Stimulated activated naive CD8-positive, alpha-beta T cell treated with anti-CD3 and anti-CD28 coated beads, Interleukin-15, amount 100 ng/mL, for 72 hours (primary cell): ENCODE data around the gene NBEA.
"Not testable (repeated sequence)": the region's sequence is repeated elsewhere in the genome, so short reads cannot be mapped to it uniquely, and the experiment has no call there.

Experiments
- ATAC-seq: fragments of 150-1000 bp; cut with Tn5 transposase; 2 replicates; pipeline ENCODE4 v1.10.0; 2021; ENCODE audit warnings: mild to moderate bottlenecking, moderate library complexity
- DNase-seq, 2 donors: peaks; one replicate each; pipeline ENCODE4 v3.0.0; 2021 to 2022
- H3K27ac Mint-ChIP-seq, 2 donors: one replicate each; pipeline ENCODE4 v1.8.0; 2022; ENCODE audit warnings: mild to moderate bottlenecking in 2 of 2, mixed read lengths in 2 of 2, moderate library complexity in 2 of 2
- H3K27me3 Mint-ChIP-seq: one replicate; pipeline ENCODE4 v1.8.0; 2022; ENCODE audit warnings: mixed read lengths
- H3K4me1 Mint-ChIP-seq: one replicate; pipeline ENCODE4 v1.8.0; 2022; ENCODE audit warnings: mild to moderate bottlenecking, mixed read lengths
- H3K4me3 Mint-ChIP-seq, 2 donors: one replicate each; pipeline ENCODE4 v1.8.0; 2022; ENCODE audit warnings: mild to moderate bottlenecking in 2 of 2, mixed read lengths in 2 of 2, moderate library complexity in 1 of 2
- H3K9me3 Mint-ChIP-seq, 2 donors: one replicate each; pipeline ENCODE4 v1.8.0; 2022; ENCODE audit warnings: mixed read lengths in 2 of 2

NBEA gene

DNA sequence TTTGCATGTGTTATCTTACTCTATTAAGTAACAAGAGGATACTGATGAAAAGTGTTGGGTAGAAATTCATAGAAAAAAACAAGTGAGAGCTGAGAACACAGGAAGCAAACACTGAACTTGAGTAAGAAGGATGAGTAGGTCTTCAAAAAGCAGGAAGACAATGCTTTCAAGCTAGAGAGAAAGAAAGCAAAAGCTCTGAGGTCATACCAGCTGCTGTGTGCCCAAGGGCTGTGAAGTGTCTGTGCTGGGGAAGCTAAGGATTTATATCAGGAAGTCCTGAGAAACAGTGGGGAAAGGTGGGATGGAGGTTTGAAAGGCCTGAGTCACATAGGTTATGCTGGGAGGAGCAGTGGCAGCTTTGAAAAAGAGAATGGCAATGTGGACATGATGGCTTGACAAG, 679.9 kb downstream of the NBEA start:
- Mint-ChIP-seq H3K27me3 (no peaks in the 10 kb centered on the region), H3K9me3 (no peaks in the 10 kb centered on the region), H3K4me3 (no peak overlapping the region), H3K27ac (peak overlapping the region in 1 of 2 donors; percentile 22), H3K4me1 (peaks cover 11% of the 10 kb centered on the region)
- DNase-seq = no peak
- no peak for ATAC-seq

DNA sequence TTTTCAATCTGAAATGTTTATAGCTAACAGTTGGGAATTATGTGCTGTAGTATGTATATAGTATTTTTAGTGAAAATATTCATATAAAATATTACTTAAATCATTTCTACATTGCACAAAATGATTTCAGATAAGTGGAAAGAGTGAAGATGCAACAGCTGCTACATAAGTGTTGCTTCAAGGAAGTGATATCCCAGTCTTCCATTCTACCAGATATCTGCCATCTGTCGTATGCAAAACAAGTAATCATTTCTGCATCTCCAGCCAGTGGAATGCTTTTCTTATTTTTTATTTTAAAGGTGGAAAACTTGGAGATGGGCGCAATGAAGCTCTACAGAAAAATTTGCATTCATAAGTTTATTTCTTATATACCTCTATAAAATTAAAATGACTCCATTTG, 687.0 kb downstream of the NBEA start:
- ATAC-seq (no peak), DNase-seq (no peak)
- H3K4me3 Mint-ChIP-seq = no peak overlapping the region
- no peak overlapping the region for H3K27ac Mint-ChIP-seq
- H3K27me3 Mint-ChIP-seq = no peaks in the 10 kb centered on the region
- no peaks in the 10 kb centered on the region for H3K9me3 Mint-ChIP-seq
- H3K4me1 Mint-ChIP-seq = no peaks in the 10 kb centered on the region

DNA sequence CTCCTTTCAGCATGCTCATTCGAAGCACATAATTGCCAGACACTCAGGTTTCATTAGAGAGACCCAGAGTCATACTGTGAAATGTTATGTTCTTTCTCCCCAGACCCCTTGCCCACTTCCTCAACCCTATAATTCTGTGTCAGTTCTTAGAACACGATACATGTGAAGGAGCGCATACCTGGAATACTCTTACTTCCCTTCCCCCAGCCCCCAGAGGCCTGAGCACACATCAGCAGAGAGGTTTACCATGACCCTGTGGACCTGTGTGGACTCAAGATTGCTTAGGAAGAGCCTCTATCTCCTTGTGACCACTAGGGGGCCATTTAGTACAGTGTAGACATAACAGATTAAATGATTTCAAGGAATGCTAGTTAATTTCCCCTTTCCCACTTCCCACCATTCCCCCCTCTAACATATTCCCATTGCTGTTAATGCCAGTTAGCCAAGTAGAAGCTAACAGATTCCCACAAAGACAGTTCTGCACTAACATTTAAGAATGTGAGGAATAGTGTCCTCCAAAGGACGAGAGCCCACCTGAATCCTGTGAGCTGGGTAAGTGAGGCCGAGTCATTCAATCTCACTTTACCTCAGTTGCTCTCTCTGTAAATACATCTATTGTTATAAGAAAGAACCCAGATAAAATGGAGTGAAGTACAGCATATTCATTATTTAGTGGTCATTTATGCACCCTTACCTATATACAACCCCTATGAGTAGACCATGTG, 688.6 kb downstream of the NBEA start:
- DNase-seq (no peak), ATAC-seq (peak; percentile 65)
- Mint-ChIP-seq H3K9me3 (no peaks in the 10 kb centered on the region), H3K27ac (no peak overlapping the region), H3K4me3 (no peak overlapping the region), H3K4me1 (no peaks in the 10 kb centered on the region), H3K27me3 (no peaks in the 10 kb centered on the region)

DNA sequence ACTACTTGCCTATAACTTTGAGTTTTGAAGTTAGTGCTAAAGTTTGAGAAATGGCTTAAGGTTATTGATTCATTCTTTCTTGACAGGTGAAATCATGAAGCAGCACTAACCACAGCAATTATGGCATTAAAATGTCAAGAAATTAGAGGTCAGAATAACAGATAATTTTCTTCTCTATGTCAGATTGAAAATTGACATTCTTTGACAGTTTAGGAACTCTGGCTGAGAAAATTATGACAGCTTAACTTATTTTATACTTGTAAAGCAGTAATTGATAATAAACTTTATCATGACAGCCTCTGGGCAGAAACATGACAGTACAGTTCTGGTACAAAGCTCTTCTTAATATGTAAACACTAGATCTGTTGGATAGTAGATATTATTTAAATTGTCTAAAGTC, 689.6 kb downstream of the NBEA start:
- H3K9me3 Mint-ChIP-seq = no peaks in the 10 kb centered on the region
- H3K4me1 Mint-ChIP-seq = no peaks in the 10 kb centered on the region
- no peaks in the 10 kb centered on the region for H3K27me3 Mint-ChIP-seq
- no peak for DNase-seq
- no peak for ATAC-seq
- no peak overlapping the region for H3K27ac Mint-ChIP-seq
- H3K4me3 Mint-ChIP-seq = no peak overlapping the region

DNA sequence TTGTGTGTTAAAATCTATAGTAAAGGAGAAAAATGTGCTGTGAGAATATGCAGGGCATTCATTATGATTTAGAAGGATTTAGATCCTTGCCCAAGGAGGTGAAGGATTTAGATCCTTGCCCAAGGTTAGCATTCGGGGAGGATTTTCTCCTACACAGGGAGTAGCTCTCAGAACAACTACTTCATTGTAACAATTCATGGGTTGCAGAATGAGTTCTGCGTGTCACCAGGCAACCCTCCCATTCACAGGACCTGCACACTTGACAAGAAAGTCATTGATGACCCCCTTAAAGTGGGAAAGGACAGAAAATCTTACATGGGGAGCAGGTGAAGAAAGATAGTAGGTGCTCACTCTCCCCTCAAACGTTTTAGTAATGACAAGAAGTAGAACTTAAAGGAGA, 701.6 kb downstream of the NBEA start:
- DNase-seq (no peak), ATAC-seq (no peak)
- Mint-ChIP-seq H3K27ac (no peak overlapping the region), H3K9me3 (no peaks in the 10 kb centered on the region), H3K4me1 (no peaks in the 10 kb centered on the region), H3K4me3 (no peak overlapping the region), H3K27me3 (no peaks in the 10 kb centered on the region)

DNA sequence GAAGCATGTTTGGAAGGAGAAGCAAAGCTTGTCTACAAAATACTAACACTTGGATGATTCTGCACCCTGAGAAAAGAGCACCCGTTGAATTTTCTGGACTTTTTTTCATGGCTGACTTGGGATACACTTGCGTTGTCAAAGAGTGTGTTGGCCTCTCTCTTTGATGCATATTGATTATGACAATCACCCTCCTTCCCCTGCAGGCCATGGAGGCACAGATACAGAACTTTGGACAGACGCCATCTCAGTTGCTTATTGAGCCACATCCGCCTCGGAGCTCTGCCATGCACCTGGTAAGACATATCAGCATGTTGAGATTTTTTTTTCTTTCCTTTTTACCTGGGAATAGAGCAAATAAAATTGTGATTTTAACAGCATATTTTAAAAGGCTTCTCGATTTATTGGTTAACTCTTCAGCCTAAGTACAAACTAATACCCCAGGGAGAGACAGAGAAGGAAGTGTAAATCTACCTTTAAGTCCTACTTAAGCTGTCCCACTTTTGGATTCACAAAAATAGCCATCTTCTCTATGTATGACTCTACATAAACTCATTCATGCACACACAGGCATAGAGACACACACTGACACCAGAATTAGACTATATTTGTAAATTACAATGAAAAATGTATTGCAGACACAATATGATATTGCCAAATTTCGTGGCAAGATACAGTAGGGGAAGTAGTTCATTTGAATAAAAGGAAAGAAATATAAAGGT, 704.1 kb downstream of the NBEA start:
- Mint-ChIP-seq H3K4me1 (no peaks in the 10 kb centered on the region), H3K4me3 (no peak overlapping the region)
- DNase-seq = no peak

DNA sequence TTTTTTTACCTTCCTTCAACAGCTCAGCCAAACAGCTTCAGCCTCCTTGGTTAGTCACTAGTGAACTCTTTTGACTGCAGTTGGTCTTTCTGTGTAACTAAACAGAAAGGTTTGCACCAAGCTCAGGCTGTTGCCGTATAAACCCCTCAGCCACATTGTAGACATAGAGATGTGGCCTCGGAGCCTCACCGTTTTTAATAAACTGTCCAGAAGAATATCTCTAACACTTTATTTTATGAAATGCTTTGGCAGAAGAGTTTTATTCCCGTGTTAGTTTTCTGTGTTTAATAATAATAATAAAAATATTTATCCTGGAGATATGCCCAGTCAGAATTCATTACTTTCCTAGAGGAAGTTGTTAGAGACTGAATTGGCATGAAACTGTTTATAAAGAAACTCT, 706.1 kb downstream of the NBEA start:
- H3K4me3 Mint-ChIP-seq = no peak overlapping the region
- no peaks in the 10 kb centered on the region for H3K27me3 Mint-ChIP-seq
- no peak for ATAC-seq
- H3K9me3 Mint-ChIP-seq = no peaks in the 10 kb centered on the region
- no peak overlapping the region for H3K27ac Mint-ChIP-seq
- H3K4me1 Mint-ChIP-seq = no peaks in the 10 kb centered on the region
- no peak for DNase-seq

More for the DNA sequence above, 704.1 kb downstream of the NBEA start:
- Mint-ChIP-seq H3K27me3 (no peaks in the 10 kb centered on the region), H3K9me3 (no peaks in the 10 kb centered on the region), H3K27ac (no peak overlapping the region)
- no peak for ATAC-seq

DNA sequence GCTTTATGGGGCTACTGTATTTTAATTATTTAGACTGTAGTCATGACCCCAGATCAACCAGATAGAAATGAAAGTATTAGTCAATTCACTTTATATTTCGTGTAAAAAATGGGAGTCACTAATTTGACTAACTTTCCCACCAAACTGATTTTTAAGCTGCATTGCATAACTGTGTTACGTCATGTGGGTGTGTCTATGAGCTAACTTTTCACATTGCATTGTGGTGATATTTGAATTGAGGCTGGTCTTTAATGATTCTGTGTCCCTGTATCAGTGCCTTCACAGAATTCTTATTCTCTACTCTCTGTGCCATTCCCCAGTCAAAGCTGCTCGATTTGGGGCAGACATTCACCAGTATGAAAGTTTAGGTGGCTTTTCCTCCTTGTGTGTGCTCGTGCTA, 707.1 kb downstream of the NBEA start:
- Mint-ChIP-seq H3K4me3 (no peak overlapping the region), H3K27ac (no peak overlapping the region), H3K9me3 (no peaks in the 10 kb centered on the region), H3K27me3 (no peaks in the 10 kb centered on the region), H3K4me1 (no peaks in the 10 kb centered on the region)
- ATAC-seq (no peak), DNase-seq (no peak)

DNA sequence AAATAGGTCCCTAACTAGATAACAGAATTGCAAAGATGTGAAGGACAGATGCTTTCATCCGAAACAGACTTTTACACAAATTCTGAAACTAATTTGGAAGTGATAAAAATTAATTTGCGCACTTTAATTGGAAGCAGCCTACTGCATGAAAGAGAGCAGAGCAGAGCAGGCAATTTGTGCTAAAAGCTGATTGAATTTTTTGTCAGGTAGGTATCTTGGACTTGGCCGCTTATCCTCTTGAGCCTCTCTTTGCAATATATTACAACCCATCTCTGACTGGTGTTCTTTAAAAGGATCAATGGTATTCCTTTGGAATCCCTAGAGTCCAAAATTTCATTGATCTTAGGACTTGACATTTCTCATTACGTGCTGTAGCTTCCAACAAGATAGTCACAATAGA, 717.7 kb downstream of the NBEA start:
- Mint-ChIP-seq H3K9me3 (no peaks in the 10 kb centered on the region), H3K27me3 (no peaks in the 10 kb centered on the region), H3K4me3 (no peak overlapping the region), H3K27ac (no peak overlapping the region), H3K4me1 (no peaks in the 10 kb centered on the region)
- no peak for ATAC-seq
- DNase-seq = no peak

DNA sequence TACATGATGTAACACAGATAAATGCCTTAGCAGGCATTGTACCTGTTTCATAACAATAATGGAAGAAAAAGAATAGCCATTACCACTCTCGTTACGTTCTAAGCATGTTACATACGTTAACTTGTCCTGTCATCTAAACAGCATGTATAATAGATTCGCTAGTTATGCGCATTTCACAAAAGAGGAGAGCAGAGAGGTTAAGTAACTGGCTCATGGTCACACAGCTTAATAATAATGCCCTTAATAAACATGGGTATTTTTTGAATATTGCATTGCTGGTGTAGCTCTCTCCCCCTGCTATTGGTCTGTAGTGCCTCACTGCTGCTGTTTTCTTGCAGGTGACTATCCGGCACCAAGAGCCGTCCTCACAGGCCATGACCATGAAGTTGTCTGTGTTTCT, 722.7 kb downstream of the NBEA start:
- no peak for DNase-seq
- no peaks in the 10 kb centered on the region for H3K4me1 Mint-ChIP-seq
- no peaks in the 10 kb centered on the region for H3K9me3 Mint-ChIP-seq
- ATAC-seq = no peak
- H3K27ac Mint-ChIP-seq = no peak overlapping the region
- H3K4me3 Mint-ChIP-seq = no peak overlapping the region
- no peaks in the 10 kb centered on the region for H3K27me3 Mint-ChIP-seq

DNA sequence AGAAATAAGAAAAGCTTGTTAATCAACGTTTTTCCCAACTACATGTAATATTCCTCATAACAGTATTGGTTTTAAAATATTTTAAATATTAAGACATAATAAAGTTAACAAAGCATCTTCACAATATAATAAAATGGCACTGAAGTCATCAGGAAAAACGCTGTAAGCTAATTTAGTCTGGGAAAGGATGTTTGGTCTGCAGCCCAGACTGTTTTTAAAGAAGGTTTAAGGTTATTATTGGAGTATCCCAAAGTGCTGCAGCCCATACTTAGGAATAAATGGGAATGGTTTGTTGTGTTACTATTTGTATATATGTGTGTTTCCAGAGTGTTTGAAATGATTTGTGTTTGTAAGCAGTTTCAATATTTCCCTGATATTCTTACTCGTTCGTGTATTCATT, 727.3 kb downstream of the NBEA start:
- no peak overlapping the region for H3K4me3 Mint-ChIP-seq
- no peak for ATAC-seq

DNA sequence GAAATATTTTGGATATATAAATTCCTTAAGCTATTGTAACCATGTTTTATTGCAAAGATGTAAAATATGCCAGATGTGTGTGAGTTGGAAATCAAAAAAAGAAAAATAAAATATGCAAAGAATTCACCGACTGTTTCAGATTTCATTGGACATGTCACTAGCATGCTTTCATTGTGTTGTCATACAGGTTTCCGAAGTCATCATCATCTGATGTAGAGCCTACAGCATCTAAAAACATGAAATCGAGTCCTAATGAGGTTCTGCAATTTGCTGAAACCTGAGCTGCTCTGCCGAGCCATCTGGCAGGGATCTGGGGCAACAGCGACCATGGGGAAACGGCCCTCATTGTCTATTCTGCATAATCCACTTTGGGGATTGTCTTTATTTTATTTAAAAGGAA, 730.5 kb downstream of the NBEA start:
- no peak overlapping the region for H3K4me3 Mint-ChIP-seq
- DNase-seq (no peak), ATAC-seq (no peak)
- no peaks in the 10 kb centered on the region for H3K9me3 Mint-ChIP-seq
- H3K27me3 Mint-ChIP-seq = no peaks in the 10 kb centered on the region
- no peaks in the 10 kb centered on the region for H3K4me1 Mint-ChIP-seq
- H3K27ac Mint-ChIP-seq = peak overlapping the region in 1 of 2 donors; percentile 56

More for the DNA sequence above, 727.3 kb downstream of the NBEA start:
- H3K4me1 Mint-ChIP-seq = no peaks in the 10 kb centered on the region
- H3K27ac Mint-ChIP-seq = no peak overlapping the region
- H3K9me3 Mint-ChIP-seq = no peaks in the 10 kb centered on the region
- no peak for DNase-seq
- H3K27me3 Mint-ChIP-seq = no peaks in the 10 kb centered on the region

DNA sequence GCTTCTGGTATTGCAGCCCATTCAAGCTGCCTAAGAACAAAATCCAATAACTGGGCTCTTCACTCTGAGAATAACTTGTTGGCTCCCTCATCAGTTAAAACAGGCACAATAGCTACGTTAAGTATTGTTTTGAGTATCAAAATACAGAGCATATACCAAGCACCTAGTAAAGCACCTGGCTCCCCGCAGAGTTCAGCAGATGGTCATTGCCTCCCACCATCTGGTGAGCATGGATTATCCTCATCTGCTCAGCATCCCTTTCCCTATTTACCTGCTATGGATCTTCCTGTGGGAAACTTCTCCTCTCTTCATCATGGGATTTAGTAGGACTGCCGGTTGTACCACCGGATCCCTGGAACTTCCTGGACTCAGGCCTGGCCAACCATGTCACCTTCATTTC, 733.6 kb downstream of the NBEA start:
- H3K27me3 Mint-ChIP-seq = no peaks in the 10 kb centered on the region
- H3K4me1 Mint-ChIP-seq = no peaks in the 10 kb centered on the region
- DNase-seq (no peak), ATAC-seq (no peak)
- H3K9me3 Mint-ChIP-seq = no peaks in the 10 kb centered on the region
- no peak overlapping the region for H3K4me3 Mint-ChIP-seq
- H3K27ac Mint-ChIP-seq = no peak overlapping the region

DNA sequence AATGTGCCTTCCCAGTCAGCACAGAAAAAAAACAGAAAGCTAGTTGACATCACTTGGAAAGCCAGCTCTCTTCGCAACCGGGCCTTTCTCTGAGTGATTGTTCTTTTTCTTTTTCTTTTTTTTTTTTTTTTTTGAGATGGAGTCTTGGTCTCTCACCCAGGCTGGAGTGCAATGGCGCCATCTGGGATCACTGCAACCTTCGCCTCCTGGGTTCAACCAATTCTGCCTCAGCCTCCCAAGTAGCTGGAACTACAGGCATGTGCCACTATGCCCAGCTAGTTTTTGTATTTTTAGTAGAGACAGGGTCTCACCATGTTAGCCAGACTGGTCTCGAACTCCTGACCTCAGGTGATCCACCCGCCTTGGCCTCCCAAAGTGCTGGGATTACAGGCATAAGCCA, 735.8 kb downstream of the NBEA start:
- not testable (repeated sequence) for H3K4me3 Mint-ChIP-seq, DNase-seq, ATAC-seq, H3K27me3 Mint-ChIP-seq, H3K27ac Mint-ChIP-seq, H3K4me1 Mint-ChIP-seq, H3K9me3 Mint-ChIP-seq

DNA sequence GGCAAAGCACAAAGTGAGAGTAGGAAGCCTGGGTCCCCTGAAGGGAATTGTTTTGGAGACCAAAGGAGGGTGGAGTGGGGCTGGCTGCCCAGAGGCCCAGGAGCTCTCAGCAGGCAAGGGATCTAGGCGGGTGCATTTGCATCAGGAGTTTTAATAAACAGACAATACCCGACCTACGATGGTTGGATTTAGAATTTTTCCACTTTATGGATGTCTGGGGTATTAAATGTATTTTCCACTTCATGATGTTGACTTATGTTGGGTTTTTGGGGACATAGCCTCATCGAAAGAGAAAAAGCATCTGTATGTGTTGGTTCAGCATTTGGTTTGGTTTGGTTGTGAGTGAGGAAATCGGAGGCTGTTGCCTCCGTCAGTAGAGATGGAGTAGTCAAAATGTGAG, 739.6 kb downstream of the NBEA start:
- Mint-ChIP-seq H3K4me3 (no peak overlapping the region), H3K9me3 (no peaks in the 10 kb centered on the region), H3K27ac (no peak overlapping the region), H3K4me1 (no peaks in the 10 kb centered on the region), H3K27me3 (no peaks in the 10 kb centered on the region)
- no peak for ATAC-seq
- DNase-seq = no peak

DNA sequence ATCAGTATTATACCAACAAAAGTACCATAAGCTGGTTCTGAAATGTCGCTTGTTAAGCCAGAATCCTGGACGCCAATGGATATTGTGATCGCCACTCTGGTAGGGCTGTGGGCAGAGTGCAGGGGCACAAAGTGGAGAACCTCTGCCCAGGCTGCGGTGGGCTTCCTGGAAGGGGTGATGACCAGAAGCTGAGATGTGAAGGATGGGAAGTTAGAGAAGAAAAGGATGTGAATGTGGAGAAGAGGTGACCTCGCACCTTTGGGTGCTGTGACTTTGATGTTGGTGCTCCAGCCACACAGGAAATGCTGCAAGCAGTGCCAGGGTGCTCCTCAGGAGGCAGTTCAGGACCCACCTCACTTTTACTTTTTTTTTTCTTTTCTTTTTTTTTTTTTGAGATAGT, 742.4 kb downstream of the NBEA start:
- ATAC-seq = no peak

DNA sequence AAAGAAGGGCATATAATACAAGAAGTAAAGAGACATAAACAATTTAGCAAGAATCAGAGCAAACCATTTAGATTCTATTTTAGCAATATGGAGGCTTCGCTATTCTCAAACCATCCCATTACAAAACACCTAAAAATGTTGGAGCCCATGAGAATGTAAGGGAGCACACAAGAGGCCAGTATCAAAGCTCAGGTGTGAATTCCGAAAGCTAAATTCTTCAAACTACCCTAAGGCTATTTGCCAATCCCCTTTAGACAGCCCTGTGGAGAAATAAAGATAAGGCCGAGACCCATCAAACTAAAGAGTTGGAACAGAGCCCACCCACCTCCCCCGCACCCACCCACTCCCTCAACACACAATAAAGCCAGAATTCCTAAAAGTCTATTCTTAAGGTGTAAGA, 745.3 kb downstream of the NBEA start:
- Mint-ChIP-seq H3K27ac (no peak overlapping the region), H3K4me3 (no peak overlapping the region), H3K9me3 (no peaks in the 10 kb centered on the region), H3K4me1 (no peaks in the 10 kb centered on the region), H3K27me3 (peaks cover 6% of the 10 kb centered on the region)
- ATAC-seq = no peak
- no peak for DNase-seq

More for the DNA sequence above, 742.4 kb downstream of the NBEA start:
- Mint-ChIP-seq H3K4me3 (no peak overlapping the region), H3K27ac (no peak overlapping the region), H3K9me3 (no peaks in the 10 kb centered on the region), H3K27me3 (peaks cover 5% of the 10 kb centered on the region), H3K4me1 (no peaks in the 10 kb centered on the region)
- DNase-seq = no peak
